Stimulated activated CD8-positive, alpha-beta memory T cell treated with anti-CD3 and anti-CD28 coated beads, Interleukin-15, amount 100 ng/mL, for 1 hour (primary cell): ENCODE results near the gene GALNT14.
A peak's percentile ranks its signal among the peaks of the same experiment; 100 is the strongest.

Experiments
- DNase-seq: peaks from one replicate; pipeline ENCODE4 v3.0.0-alpha.2; 2020; ENCODE audit warnings: low read depth

Gene GALNT14

DNA sequence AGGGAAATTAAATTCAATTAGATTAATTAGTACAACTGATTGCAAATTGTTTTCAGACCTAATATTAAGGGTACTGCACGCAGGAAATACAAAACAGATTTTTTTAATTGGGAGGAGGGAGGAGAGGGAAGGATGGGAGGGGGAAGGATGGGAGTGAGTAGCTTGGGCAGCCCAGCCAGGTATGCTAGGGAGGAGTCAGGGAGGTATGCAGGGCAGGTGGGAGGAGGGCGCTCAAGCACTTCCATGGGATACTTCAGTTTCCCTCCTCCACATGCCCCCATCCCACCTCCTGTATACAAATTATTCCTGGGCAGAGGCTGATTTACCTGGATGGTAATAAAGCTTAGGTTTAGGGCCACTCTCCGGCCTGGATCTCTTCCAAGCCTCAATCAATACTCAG, 254.4 kb downstream of the GALNT14 start:
- no peak for DNase-seq

DNA sequence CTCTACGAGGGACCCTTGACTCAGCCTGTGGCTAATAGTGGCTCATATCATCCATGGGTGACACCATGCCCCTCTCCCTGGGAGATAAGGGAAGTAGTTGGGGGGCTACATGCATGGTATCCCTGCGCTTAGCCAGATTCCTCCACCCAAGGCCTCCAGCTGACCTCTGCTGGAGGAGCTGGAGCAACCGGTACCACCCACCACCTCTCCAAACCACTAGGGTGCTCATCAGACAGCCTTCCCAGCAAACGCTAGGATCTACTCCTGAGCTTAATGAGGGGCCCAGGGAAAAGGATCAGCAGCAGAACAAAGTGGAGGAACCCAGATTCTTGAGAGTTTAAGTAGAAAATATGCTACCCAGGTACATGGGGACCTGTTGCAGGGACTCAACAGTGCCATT, 255.1 kb downstream of the GALNT14 start:
- DNase-seq = no peak

DNA sequence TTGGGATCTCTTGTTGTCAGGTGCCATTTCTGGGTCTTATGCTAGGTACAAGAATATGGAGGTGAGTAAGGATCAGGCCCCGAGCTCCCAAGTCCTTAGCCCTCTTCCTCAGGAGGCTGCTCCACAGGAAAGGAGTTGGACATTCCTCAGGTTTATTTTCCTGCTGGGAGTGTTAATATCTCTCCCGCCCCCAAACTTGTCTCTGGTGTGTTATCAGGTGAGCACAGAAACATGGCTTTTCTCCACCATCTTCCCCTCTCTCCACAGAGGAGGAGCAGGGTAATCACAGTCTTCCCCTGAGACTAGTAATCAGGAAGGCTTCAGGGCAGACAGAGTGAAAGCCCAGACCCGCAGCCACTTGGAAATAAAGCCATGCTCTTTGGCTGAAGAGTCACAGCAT, 257.7 kb downstream of the GALNT14 start:
- DNase-seq = no peak

DNA sequence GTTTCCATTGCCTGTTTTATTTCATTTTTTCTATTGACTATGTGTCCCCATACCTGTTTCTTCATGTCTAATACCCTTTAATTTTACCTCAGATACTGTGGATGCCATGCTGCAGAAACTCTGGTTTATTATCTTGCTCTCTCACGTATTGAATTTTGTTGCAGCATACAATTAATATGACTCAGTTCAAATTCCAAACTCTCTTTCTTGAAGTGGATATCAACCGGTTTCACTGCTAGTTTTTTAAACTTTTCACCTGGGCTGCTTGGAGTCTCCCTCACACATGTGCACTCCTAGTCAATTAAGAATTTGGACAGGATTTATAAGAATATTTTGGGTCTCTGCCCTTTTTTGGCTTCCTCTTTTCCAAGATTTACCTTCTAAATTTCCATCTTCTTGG, 260.4 kb downstream of the GALNT14 start:
- DNase-seq = no peak

DNA sequence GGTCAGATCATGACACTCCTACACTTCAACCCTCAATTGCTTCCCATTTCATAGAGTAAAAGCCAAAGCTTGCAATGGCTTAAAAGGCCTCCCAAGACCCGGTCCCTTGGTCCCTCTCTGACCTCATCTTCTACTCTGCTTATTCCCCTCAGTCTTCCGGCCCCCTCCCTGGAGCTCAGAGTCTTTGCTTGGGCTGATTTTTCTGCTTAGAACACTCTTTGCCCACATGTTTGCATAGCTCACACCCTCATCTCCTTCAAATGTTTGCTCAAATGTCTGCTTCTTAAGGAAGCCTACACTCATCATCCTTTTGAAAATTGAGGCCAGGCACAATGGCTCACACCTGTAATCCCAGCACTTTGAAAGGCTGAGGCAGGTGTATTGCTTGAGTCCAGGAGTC, 265.4 kb downstream of the GALNT14 start:
- no peak for DNase-seq

DNA sequence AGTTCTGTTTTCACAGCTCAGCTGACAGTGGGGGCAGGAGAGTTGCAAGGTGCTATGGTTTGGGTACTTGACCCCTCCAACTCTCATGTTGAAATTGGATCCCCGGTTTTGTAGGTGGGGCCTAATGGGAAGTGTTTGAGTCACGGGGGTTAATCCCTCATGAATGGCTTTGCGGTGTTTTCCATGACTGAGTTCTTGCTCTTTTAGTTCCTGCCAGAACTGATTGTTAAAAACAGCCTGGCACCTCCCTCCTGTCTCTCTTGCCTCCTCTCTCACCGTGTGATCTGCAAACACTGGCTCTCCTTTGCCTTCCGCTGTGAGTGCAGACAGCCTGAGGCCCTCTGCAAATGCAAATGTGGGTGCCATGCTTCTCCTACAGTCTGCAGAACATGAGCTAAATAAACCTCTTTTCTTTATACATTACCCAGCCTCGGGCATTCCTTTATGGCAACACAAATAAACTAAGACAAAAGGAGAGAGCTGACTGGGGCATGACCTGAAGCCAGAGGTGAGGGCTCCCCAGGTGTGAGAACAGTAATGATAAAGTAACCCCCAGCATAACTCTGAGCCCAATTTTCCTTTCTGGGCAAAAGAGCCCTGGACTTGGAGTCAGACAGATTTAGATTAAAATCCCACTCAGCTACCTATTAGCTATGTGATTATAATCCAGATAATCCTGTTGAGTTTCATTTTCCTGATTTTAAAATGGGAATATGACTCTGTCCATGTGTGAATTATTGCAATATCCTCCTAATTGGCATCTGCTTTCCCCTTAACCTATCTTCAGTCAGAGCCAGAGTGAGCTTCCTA, 266.1 kb downstream of the GALNT14 start:
- DNase-seq = no peak

DNA sequence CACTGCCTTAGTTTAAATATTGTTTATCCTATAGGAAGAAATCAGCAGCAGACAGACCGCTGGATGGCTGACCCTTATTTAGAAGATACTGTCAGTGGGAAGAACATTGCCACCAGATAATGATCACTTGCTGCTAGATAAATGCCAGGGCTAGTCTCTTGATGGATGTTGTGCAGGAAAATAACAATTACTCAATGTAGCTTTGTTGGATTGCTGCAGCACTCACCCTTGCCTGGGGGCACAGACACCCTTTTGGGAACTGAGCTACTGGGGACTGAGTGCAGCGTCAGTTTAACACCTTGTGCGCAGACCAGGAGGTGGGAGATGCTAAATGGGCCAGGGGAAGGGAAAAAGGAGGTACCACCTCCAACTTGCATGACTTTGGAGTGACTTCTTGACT, 266.8 kb downstream of the GALNT14 start:
- DNase-seq = no peak

DNA sequence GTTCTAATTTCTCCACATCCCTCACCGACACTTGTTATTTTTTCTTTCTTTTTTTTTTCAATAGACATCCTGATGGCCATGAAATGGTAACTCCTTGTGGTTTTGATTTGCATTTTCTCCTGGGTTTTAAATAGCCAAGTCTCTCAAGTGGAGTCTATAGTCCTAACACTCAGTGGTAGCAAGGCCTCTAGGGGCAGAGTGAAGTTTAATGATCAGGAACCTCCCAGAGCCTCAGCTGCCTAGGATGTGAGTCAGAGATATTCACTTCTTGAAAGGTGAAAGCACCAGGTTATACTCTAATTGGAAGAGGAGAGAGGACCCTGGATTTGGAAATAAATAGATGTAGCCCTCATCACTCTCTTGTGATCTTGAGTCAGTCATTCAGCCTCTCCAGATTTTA, 268.3 kb downstream of the GALNT14 start:
- no peak for DNase-seq

DNA sequence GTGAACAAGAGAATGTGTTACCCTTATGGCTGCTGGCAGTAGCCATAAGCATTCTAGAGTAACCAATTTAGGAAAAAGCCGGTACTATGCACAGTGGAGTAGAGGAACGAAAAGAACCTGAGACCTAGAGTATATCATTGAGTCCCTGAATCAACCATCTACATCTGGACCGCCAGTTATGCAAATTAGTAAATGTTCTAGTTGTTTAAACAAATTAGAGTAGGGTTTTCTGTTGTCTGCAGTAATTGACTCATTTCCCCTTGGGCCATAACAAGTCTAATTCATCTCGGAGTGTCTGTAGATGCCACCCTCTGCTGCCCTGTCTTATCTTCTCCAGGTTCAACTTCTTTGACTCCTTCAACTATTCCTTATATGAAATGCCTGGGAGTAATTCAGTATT, 270.9 kb downstream of the GALNT14 start:
- DNase-seq = no peak

DNA sequence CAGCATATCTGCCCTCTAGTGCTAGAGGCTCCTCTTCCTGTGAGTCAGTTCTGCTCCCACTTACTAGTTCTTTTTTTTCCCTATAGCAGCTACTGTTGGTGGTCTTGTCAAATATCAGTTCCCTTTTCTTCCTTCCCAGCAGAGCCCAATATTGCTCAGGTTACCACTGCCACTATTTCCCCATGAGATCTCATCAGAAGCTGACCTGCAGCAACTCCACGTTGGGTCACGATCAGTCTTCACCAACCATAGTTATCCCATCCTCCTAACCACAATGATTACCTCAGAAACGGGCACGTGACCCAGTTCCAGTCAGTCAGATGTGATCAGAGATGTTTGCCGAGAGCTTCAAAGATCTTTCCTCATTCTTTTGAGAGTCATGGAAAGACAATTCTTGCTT, 271.3 kb downstream of the GALNT14 start:
- no peak for DNase-seq

DNA sequence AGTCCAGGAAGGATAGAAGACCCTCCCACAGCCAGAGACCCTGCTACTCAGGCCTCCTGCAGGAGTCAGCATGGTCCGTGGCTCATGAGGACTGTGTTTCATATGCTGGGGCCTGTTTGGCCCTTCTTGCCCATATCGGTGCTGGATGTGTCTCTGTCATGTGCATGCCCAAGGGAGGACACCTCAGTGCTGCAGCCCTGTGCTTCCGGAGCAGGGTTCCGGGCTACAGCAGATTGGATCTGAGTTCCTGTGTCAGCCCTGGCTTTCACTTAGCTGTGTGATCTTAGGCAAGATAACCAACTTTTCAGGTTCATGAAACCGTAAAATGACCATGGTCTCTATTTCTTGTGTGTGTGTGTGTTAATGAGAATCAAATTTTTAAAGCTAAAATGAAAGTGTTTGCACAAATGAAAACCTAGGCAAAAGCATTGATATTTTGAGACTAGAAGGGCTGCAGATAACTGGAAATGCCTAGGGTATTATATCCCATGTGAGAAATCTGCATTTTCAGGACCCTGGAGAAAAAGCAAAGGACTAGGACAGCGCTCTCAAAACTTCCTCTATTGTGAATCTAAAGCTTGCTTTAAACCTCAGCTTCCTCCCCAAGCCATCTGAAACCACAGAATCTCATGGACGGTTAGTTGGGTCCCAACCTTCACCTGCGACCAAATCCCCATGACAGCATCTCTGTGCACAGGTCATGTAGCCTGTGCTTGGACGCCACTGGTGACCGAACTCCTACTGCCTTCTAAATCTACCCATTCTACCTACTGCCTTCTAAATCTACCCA, 272.2 kb downstream of the GALNT14 start:
- DNase-seq = no peak

DNA sequence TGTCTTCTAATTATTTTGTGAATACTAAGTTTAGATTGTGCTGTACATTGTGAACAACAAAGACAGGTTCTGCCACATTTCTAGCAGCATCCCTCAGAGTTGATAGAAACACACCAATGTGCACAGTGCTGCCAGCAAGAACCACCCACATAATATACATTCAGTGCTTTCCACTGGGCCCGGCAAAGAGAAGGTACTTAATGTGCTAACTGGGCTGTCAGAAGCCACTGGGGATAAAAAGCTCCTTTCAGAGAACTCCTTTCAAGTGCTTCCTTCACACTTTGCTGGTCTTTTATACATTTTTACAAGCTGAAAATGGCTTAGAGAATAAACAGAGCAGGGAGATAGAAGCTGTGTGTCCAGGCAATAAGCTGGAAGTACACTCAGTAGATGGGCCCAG, 273.0 kb downstream of the GALNT14 start:
- no peak for DNase-seq

DNA sequence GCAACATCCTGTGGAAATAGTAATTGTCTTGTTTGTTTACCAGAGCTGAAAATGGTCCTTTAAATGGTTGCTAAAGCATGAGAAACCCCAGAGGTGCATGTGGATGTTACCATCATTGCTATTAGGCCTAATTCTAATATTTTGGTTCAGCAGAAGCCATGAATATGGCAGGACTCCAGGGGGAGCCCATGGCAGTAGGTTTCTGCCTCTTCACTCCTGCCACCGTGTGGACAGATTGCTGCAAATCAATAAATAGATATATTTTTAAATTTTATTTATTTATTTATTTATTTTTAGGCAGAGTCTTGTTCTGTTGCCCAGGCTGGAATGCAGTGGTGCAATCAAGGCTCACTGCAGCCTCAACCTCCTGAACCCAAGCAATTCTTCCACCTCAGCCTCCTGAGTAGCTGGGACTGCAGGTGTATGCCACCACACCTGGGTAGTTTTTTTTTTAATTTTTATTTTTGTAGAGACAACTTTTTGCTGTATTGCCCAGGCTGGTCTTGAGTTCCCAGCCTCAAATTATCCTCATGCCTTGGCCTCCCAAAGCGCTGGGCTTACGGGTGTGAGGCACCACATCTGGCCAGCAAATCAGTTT, 276.1 kb downstream of the GALNT14 start:
- peak; percentile 6 for DNase-seq

DNA sequence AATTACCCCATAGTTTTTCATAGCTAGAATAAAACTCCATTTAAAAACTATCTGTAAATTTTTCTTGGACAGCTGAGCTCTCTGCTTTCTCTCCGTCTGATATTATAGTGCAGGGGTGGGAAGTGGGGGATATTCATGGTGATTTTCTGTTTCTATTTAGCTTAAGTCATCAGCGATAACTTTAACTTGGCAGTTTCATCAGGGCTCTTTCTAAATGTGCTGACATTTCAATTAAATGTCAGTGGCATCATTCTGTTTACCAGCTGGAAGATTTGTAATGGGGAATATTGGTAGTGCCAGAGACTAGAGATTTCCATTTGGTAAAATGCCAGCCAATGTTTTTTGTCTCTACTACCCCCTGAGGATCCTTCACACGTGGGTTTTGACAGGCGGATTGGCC, 277.5 kb downstream of the GALNT14 start:
- DNase-seq = no peak
